ENCODE results near the gene SPIB. TPM values are rescaled to one million over a fixed set of nuclear protein-coding genes. Genes with fewer than 3 reads are reported as not detected.
"Not testable (repeated sequence)": the region's sequence is repeated elsewhere in the genome, so short reads cannot be mapped to it uniquely, and the experiment has no call there.

SPIB gene
- total RNA-seq, 1 experiment from 2014 or later, result 1.3 TPM

GRCh38 chr19:50435221-50435620 is 16.5 kb downstream of the SPIB start:
- DNase-seq, result no peak
- CTCF ChIA-PET, result no interaction called here
- Mint-ChIP-seq H3K36me3 (ENCODE audit: insufficient read depth, unreplicated experiment) (peaks cover 27% of the 10 kb centered on the region), H3K4me1 (ENCODE audit: low read depth, unreplicated experiment) (no peaks in the 10 kb centered on the region), H3K4me3 (ENCODE audit: low read depth, unreplicated experiment) (no peak overlapping the region), H3K27me3 (ENCODE audit: unreplicated experiment) (peaks cover 97% of the 10 kb centered on the region), H3K27ac (ENCODE audit: unreplicated experiment) (no peak overlapping the region), H3K9me3 (ENCODE audit: low read depth, unreplicated experiment) (no peaks in the 10 kb centered on the region)
- intact Hi-C loops (cut with micrococcal nuclease; ENCODE audit: unreplicated experiment), result no loop called here
- no peak for TF ChIP-seq CTCF (IDR thresholded peaks at IDR 0.05; ENCODE audit: unreplicated experiment)
- no TSS peak for BruUV-seq (replicated peaks)

- CTCF ChIA-PET, result interaction anchor here (0.9 kb wide), 1 partner anchor 30 kb away, joined by 4 read pairs; no protein-coding TSS in a partner anchor
- Mint-ChIP-seq H3K36me3 (ENCODE audit: insufficient read depth, unreplicated experiment) (peaks cover 26% of the 10 kb centered on the region), H3K4me3 (ENCODE audit: low read depth, unreplicated experiment) (no peak overlapping the region), H3K4me1 (ENCODE audit: low read depth, unreplicated experiment) (no peaks in the 10 kb centered on the region), H3K27ac (ENCODE audit: unreplicated experiment) (no peak overlapping the region), H3K27me3 (ENCODE audit: unreplicated experiment) (peaks cover 97% of the 10 kb centered on the region), H3K9me3 (ENCODE audit: low read depth, unreplicated experiment) (no peaks in the 10 kb centered on the region)
- no peak for DNase-seq
- BruUV-seq (replicated peaks), result no TSS peak
- no peak for TF ChIP-seq CTCF (IDR thresholded peaks at IDR 0.05; ENCODE audit: unreplicated experiment)
- intact Hi-C loops (cut with micrococcal nuclease; ENCODE audit: unreplicated experiment), result no loop called here
These were observed 16.9 kb downstream of the SPIB start for GRCh38 chr19:50435627-50436026.

- Mint-ChIP-seq H3K4me1 (ENCODE audit: low read depth, unreplicated experiment) (no peaks in the 10 kb centered on the region), H3K9me3 (ENCODE audit: low read depth, unreplicated experiment) (no peaks in the 10 kb centered on the region), H3K4me3 (ENCODE audit: low read depth, unreplicated experiment) (no peak overlapping the region), H3K27me3 (ENCODE audit: unreplicated experiment) (peaks cover 88% of the 10 kb centered on the region), H3K36me3 (ENCODE audit: insufficient read depth, unreplicated experiment) (peaks cover 5% of the 10 kb centered on the region), H3K27ac (ENCODE audit: unreplicated experiment) (no peak overlapping the region)
- no peak for TF ChIP-seq CTCF (IDR thresholded peaks at IDR 0.05; ENCODE audit: unreplicated experiment)
- CTCF ChIA-PET, result interaction anchor here (0.6 kb wide), 1 partner anchor 11 kb away, joined by 5 read pairs; no protein-coding TSS in a partner anchor
- intact Hi-C loops (cut with micrococcal nuclease; ENCODE audit: unreplicated experiment), result no loop called here
- BruUV-seq (replicated peaks), result no TSS peak
- DNase-seq, result no peak
These were observed 19.2 kb downstream of the SPIB start for GRCh38 chr19:50437862-50438449.

- BruUV-seq (replicated peaks); H3K4me1 Mint-ChIP-seq (ENCODE audit: low read depth, unreplicated experiment); H3K27ac Mint-ChIP-seq (ENCODE audit: unreplicated experiment); H3K4me3 Mint-ChIP-seq (ENCODE audit: low read depth, unreplicated experiment); intact Hi-C loops (cut with micrococcal nuclease; ENCODE audit: unreplicated experiment); H3K9me3 Mint-ChIP-seq (ENCODE audit: low read depth, unreplicated experiment); H3K36me3 Mint-ChIP-seq (ENCODE audit: insufficient read depth, unreplicated experiment); DNase-seq: not testable (repeated sequence)
- peaks cover 85% of the 10 kb centered on the region for H3K27me3 Mint-ChIP-seq (ENCODE audit: unreplicated experiment)
- CTCF ChIA-PET, result interaction anchor here (1.3 kb wide), 1 partner anchor 248 kb away, joined by 4 read pairs; no protein-coding TSS in a partner anchor
These were observed 20.4 kb downstream of the SPIB start for GRCh38 chr19:50439130-50439529.

GRCh38 chr19:50444059-50444458 is 25.3 kb downstream of the SPIB start:
- Mint-ChIP-seq H3K9me3 (ENCODE audit: low read depth, unreplicated experiment) (peaks cover 5% of the 10 kb centered on the region), H3K4me1 (ENCODE audit: low read depth, unreplicated experiment) (no peaks in the 10 kb centered on the region), H3K27ac (ENCODE audit: unreplicated experiment) (no peak overlapping the region), H3K4me3 (ENCODE audit: low read depth, unreplicated experiment) (no peak overlapping the region), H3K27me3 (ENCODE audit: unreplicated experiment) (peaks cover 60% of the 10 kb centered on the region), H3K36me3 (ENCODE audit: insufficient read depth, unreplicated experiment) (peaks cover 5% of the 10 kb centered on the region)
- no peak for DNase-seq
- intact Hi-C loops (cut with micrococcal nuclease; ENCODE audit: unreplicated experiment), result no loop called here
- TF ChIP-seq CTCF (IDR thresholded peaks at IDR 0.05; ENCODE audit: unreplicated experiment), result no peak
- CTCF ChIA-PET, result interaction anchor here (0.5 kb wide), 1 partner anchor 20 kb away, joined by 3 read pairs; no protein-coding TSS in a partner anchor
- no TSS peak for BruUV-seq (replicated peaks)

Measured in Calu3 (cell line).